ENCODE data around the gene NPR3. TPM values are rescaled to one million over a fixed set of nuclear protein-coding genes. Genes with fewer than 3 reads are reported as not detected.

The NPR3 gene
- total and polyA plus RNA-seq, 2 of the 8 experiments (the other 6 are each of a cell fraction or from before 2014, with no cell fraction given), result not detected

DNA sequence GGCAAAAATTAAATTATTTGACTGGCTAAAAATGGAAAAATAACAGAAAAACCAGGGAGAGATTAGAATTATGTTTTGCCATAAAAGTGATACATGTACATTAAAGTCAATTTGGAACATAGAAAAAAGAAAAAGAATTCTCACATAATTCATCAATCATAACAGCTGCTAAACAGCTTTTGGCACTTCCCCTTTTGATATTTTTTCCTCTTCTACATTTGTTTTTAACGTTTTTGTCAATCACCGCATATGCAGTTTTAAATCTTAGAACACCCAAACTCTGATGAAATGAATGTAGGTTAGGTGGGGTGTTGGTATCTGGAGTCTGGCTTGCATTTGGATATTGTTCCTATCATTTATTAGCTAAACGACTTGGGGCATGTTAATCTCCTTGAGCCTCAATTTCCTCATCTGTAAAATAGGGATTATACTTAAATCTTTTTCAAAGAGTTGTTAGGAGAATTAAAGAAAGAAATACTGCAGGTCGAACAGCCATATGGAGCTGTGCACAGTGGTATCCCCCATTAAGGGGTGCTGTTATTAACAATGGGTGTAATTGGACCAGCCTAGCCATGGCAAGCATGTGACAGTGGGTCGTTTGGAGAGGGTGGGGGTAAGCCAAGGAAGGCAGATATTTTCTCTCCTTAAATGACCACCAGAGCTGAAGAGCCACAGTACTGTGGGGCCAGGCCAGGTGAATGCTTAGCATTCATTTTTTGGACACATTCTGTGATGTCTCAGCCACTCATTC, 22.6 kb downstream of the NPR3 start (continued):
- TF ChIP-seq MAFK (IDR thresholded peaks at IDR 0.05; ENCODE audit: low read depth, low read length), result no peak
- no peak for TF ChIP-seq TCF12 (IDR thresholded peaks at IDR 0.05; ENCODE audit: low read depth, low read length)
- no peak for TF ChIP-seq POLR2AphosphoS5 (IDR thresholded peaks at IDR 0.05; ENCODE audit: low read depth, low read length)
- TF ChIP-seq SP1 (IDR thresholded peaks at IDR 0.05; ENCODE audit: low read depth, low read length), result no peak
- no peak for TF ChIP-seq EZH2 (IDR thresholded peaks at IDR 0.05; ENCODE audit: low read depth, low read length, severe bottlenecking)
- no peak for TF ChIP-seq BACH1 (IDR thresholded peaks at IDR 0.05; ENCODE audit: low read length)

All from H1 (cell line).